ENCODE results near the gene SLIT3. TPM values are rescaled to one million over a fixed set of nuclear protein-coding genes. Genes with fewer than 3 reads are reported as not detected.

The SLIT3 gene
- total and polyA plus RNA-seq, 2 experiments from 2014 or later = 0.59 to 0.71 TPM

DNA sequence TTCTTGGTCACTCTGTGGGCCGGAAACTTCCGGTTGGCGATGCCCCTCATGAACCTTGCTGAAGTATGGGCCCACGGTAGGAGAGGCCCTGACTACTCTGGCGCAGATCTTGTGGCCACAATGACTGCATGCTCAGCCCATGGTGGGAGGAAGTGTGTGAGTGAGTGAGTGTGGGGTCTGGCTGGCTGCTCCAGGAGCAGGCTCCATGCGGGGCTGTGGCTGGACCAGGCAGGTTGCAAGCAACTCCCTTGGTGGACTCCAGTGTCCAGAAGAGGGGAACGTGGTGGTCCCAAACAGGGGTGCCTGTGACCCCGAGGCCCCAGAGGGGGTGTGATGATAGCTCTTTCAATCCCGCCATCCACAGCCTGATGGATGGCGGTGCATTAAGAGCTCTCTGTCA, 686.3 kb downstream of the SLIT3 start:
- H3K36me3 ChIP-seq (ENCODE audit: insufficient read depth) = no peaks in the 10 kb centered on the region
- no peaks in the 10 kb centered on the region for H3K4me1 ChIP-seq (ENCODE audit: insufficient read depth)
- ATAC-seq (no peak), DNase-seq (ENCODE audit: low spot score) (no peak)
- H3K4me2 ChIP-seq = no peak overlapping the region
- TF ChIP-seq, protein P1, sequence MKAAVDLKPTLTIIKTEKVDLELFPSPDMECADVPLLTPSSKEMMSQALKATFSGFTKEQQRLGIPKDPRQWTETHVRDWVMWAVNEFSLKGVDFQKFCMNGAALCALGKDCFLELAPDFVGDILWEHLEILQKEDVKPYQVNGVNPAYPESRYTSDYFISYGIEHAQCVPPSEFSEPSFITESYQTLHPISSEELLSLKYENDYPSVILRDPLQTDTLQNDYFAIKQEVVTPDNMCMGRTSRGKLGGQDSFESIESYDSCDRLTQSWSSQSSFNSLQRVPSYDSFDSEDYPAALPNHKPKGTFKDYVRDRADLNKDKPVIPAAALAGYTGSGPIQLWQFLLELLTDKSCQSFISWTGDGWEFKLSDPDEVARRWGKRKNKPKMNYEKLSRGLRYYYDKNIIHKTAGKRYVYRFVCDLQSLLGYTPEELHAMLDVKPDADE (IDR thresholded peaks at IDR 0.05) = no peak
- TF ChIP-seq, protein P2, sequence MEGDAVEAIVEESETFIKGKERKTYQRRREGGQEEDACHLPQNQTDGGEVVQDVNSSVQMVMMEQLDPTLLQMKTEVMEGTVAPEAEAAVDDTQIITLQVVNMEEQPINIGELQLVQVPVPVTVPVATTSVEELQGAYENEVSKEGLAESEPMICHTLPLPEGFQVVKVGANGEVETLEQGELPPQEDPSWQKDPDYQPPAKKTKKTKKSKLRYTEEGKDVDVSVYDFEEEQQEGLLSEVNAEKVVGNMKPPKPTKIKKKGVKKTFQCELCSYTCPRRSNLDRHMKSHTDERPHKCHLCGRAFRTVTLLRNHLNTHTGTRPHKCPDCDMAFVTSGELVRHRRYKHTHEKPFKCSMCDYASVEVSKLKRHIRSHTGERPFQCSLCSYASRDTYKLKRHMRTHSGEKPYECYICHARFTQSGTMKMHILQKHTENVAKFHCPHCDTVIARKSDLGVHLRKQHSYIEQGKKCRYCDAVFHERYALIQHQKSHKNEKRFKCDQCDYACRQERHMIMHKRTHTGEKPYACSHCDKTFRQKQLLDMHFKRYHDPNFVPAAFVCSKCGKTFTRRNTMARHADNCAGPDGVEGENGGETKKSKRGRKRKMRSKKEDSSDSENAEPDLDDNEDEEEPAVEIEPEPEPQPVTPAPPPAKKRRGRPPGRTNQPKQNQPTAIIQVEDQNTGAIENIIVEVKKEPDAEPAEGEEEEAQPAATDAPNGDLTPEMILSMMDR (conservative IDR thresholded peaks at IDR 0.05; ENCODE audit: low read depth in 2 of 2) = no peak
- TF ChIP-seq ZNF331 (CRISPR knock-in tag; IDR thresholded peaks at IDR 0.05; ENCODE audit: low read depth) (no peak), POLR2AphosphoS5 (IDR thresholded peaks at IDR 0.05; ENCODE audit: low read depth) (no peak), JUNB (IDR thresholded peaks at IDR 0.05; ENCODE audit: unreplicated experiment) (no peak), ZNF114 (CRISPR knock-in tag; IDR thresholded peaks at IDR 0.05) (no peak), EZH2 (IDR thresholded peaks at IDR 0.05; ENCODE audit: low read depth, unreplicated experiment) (no peak), CREB1 (CRISPR knock-in tag; IDR thresholded peaks at IDR 0.05; ENCODE audit: low read depth) (no peak), STAT1 (IDR thresholded peaks at IDR 0.05; ENCODE audit: unreplicated experiment) (no peak)
- TF ChIP-seq, protein P3, sequence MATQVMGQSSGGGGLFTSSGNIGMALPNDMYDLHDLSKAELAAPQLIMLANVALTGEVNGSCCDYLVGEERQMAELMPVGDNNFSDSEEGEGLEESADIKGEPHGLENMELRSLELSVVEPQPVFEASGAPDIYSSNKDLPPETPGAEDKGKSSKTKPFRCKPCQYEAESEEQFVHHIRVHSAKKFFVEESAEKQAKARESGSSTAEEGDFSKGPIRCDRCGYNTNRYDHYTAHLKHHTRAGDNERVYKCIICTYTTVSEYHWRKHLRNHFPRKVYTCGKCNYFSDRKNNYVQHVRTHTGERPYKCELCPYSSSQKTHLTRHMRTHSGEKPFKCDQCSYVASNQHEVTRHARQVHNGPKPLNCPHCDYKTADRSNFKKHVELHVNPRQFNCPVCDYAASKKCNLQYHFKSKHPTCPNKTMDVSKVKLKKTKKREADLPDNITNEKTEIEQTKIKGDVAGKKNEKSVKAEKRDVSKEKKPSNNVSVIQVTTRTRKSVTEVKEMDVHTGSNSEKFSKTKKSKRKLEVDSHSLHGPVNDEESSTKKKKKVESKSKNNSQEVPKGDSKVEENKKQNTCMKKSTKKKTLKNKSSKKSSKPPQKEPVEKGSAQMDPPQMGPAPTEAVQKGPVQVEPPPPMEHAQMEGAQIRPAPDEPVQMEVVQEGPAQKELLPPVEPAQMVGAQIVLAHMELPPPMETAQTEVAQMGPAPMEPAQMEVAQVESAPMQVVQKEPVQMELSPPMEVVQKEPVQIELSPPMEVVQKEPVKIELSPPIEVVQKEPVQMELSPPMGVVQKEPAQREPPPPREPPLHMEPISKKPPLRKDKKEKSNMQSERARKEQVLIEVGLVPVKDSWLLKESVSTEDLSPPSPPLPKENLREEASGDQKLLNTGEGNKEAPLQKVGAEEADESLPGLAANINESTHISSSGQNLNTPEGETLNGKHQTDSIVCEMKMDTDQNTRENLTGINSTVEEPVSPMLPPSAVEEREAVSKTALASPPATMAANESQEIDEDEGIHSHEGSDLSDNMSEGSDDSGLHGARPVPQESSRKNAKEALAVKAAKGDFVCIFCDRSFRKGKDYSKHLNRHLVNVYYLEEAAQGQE (IDR thresholded peaks at IDR 0.05; ENCODE audit: unreplicated experiment) = no peak
- H3K4me3 ChIP-seq = no peak overlapping the region
- no peak overlapping the region for H2AFZ ChIP-seq
- H3K27ac Mint-ChIP-seq = no peak overlapping the region
- no peaks in the 10 kb centered on the region for H3K36me3 Mint-ChIP-seq (ENCODE audit: low read depth)
- no peaks in the 10 kb centered on the region for H3K9me2 ChIP-seq (ENCODE audit: insufficient read depth)
- H3K27me3 ChIP-seq (ENCODE audit: insufficient read depth) = no peaks in the 10 kb centered on the region
- no peak overlapping the region for H3K4me3 Mint-ChIP-seq
- H3F3A ChIP-seq (replicated peaks; ENCODE audit: low read depth) = no peaks in the 10 kb centered on the region
- H3K9me3 Mint-ChIP-seq = peaks cover 2% of the 10 kb centered on the region; the same call in 2 of the 3 replicates
- no peaks in the 10 kb centered on the region for H3K4me1 Mint-ChIP-seq
- no peak overlapping the region for H3K27ac ChIP-seq (ENCODE audit: low read depth)
- no peaks in the 10 kb centered on the region for H4K20me1 ChIP-seq (replicated peaks; ENCODE audit: insufficient read depth)
- no peaks in the 10 kb centered on the region for H3K79me2 ChIP-seq (replicated peaks; ENCODE audit: insufficient read depth)
- H3K27me3 Mint-ChIP-seq (ENCODE audit: insufficient read depth, low read depth, poor library complexity) = no peaks in the 10 kb centered on the region

DNA sequence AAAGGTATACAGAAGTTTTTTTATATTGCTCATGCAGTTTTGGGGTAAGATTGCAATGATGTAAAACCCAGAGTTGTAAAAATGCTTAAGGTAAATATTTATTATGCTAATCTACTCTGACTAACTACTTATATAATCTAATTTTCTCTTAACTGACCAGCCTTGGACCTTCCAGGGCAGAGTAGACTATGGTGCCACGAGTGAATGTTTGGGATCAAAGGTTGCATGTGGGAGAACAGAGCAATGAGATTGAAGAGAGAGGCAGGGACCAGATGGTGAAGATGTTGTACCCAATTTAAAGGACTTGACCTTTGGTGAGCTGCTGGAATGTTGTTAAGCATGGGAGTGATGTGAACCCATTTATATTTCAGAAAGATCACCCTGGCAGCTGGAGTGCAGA, 686.9 kb downstream of the SLIT3 start:
- H3K4me2 ChIP-seq = no peak overlapping the region
- DNase-seq (ENCODE audit: low spot score) (no peak), ATAC-seq (no peak)
- Mint-ChIP-seq H3K27me3 (ENCODE audit: insufficient read depth, low read depth, poor library complexity) (no peaks in the 10 kb centered on the region), H3K27ac (no peak overlapping the region), H3K4me3 (no peak overlapping the region), H3K36me3 (ENCODE audit: low read depth) (no peaks in the 10 kb centered on the region), H3K4me1 (no peaks in the 10 kb centered on the region), H3K9me3 (peaks cover 2% of the 10 kb centered on the region; the same call in 2 of the 3 replicates)
- no peaks in the 10 kb centered on the region for H3K9me2 ChIP-seq (ENCODE audit: insufficient read depth)
- no peak overlapping the region for H2AFZ ChIP-seq
- no peaks in the 10 kb centered on the region for H3K4me1 ChIP-seq (ENCODE audit: insufficient read depth)
- H3K27ac ChIP-seq (ENCODE audit: low read depth) = no peak overlapping the region
- H3K4me3 ChIP-seq = no peak overlapping the region
- no peaks in the 10 kb centered on the region for H3K79me2 ChIP-seq (replicated peaks; ENCODE audit: insufficient read depth)
- no peaks in the 10 kb centered on the region for H3F3A ChIP-seq (replicated peaks; ENCODE audit: low read depth)
- H3K36me3 ChIP-seq (ENCODE audit: insufficient read depth) = no peaks in the 10 kb centered on the region
- H3K27me3 ChIP-seq (ENCODE audit: insufficient read depth) = no peaks in the 10 kb centered on the region
- H4K20me1 ChIP-seq (replicated peaks; ENCODE audit: insufficient read depth) = no peaks in the 10 kb centered on the region
- no peak for TF ChIP-seq STAT1 (IDR thresholded peaks at IDR 0.05; ENCODE audit: unreplicated experiment)
- no peak for TF ChIP-seq CREB1 (CRISPR knock-in tag; IDR thresholded peaks at IDR 0.05; ENCODE audit: low read depth)
- TF ChIP-seq POLR2AphosphoS5 (IDR thresholded peaks at IDR 0.05; ENCODE audit: low read depth) = no peak
- no peak for TF ChIP-seq NANOG (IDR thresholded peaks at IDR 0.05; ENCODE audit: borderline replicate concordance)
- TF ChIP-seq JUNB (IDR thresholded peaks at IDR 0.05; ENCODE audit: unreplicated experiment) = no peak
- TF ChIP-seq ZNF331 (CRISPR knock-in tag; IDR thresholded peaks at IDR 0.05; ENCODE audit: low read depth) = no peak
- TF ChIP-seq, protein P1 (IDR thresholded peaks at IDR 0.05) = no peak

Data from GM23338 (cell line).